HUES6 (cell line): ENCODE measurements around the gene SYT17.

ENCODE experiments used
- H3K27ac ChIP-seq: 2 replicates; pipeline ENCODE4 v1.7.0; 2013; ENCODE audit warnings: low read depth, mild to moderate bottlenecking, low read length, inconsistent platforms
- H3K27me3 ChIP-seq: 2 replicates; pipeline ENCODE4 v1.6.1; 2013; ENCODE audit warnings: low read length; ENCODE audit not compliant: control insufficient read depth, insufficient read depth
- H3K36me3 ChIP-seq: 2 replicates; pipeline ENCODE4 v1.6.1; 2013; ENCODE audit warnings: low read length; ENCODE audit not compliant: control insufficient read depth, insufficient read depth
- H3K4me1 ChIP-seq: 2 replicates; pipeline ENCODE4 v1.6.1; 2013; ENCODE audit warnings: low read length; ENCODE audit not compliant: control insufficient read depth, insufficient read depth
- H3K4me3 ChIP-seq: 2 replicates; pipeline ENCODE4 v1.5.1; 2013; ENCODE audit warnings: low read depth, low read length
- H3K9ac ChIP-seq: one replicate; pipeline ENCODE4 v1.6.1; 2013; ENCODE audit warnings: mild to moderate bottlenecking, low read length
- H3K9me3 ChIP-seq: 2 replicates; pipeline ENCODE4 v1.6.1; 2013; ENCODE audit warnings: low read depth, low read length; ENCODE audit not compliant: control insufficient read depth, insufficient read depth

SYT17 gene

GRCh38 chr16:19265380-19265930 is 97.4 kb downstream of the SYT17 start:
- Histone ChIP-seq H3K4me3 (no peak overlapping the region), H3K27me3 (no peaks in the 10 kb centered on the region), H3K36me3 (no peaks in the 10 kb centered on the region), H3K9ac (no peak overlapping the region), H3K27ac (no peak overlapping the region), H3K9me3 (peaks cover 10% of the 10 kb centered on the region; the same call in 1 of the 2 replicates), H3K4me1 (no peaks in the 10 kb centered on the region)

- peaks cover 10% of the 10 kb centered on the region; the same call in 1 of the 2 replicates for H3K9me3 ChIP-seq
- no peaks in the 10 kb centered on the region for H3K36me3 ChIP-seq
- no peak overlapping the region for H3K9ac ChIP-seq
- H3K4me1 ChIP-seq: no peaks in the 10 kb centered on the region
- H3K27me3 ChIP-seq: no peaks in the 10 kb centered on the region
- H3K27ac ChIP-seq: no peak overlapping the region
- no peak overlapping the region for H3K4me3 ChIP-seq
These were observed 98.7 kb downstream of the SYT17 start for GRCh38 chr16:19266774-19267173.

GRCh38 chr16:19269098-19269497 is 101.1 kb downstream of the SYT17 start:
- H3K27me3 ChIP-seq: no peaks in the 10 kb centered on the region
- H3K9ac ChIP-seq: no peak overlapping the region
- H3K4me1 ChIP-seq: no peaks in the 10 kb centered on the region
- no peak overlapping the region for H3K4me3 ChIP-seq
- no peaks in the 10 kb centered on the region for H3K36me3 ChIP-seq
- peaks cover 6% of the 10 kb centered on the region; the same call in 1 of the 2 replicates for H3K9me3 ChIP-seq
- no peak overlapping the region for H3K27ac ChIP-seq

GRCh38 chr16:19274165-19274797 is 106.2 kb downstream of the SYT17 start:
- Histone ChIP-seq H3K9me3 (0 out of 2 replicates have a peak, but pooled peaks cover 5% of the 10 kb centered on the region), H3K36me3 (no peaks in the 10 kb centered on the region), H3K27me3 (no peaks in the 10 kb centered on the region)

GRCh38 chr16:19278403-19278802 is 110.4 kb downstream of the SYT17 start:
- Histone ChIP-seq H3K27ac (no peak overlapping the region), H3K4me1 (no peaks in the 10 kb centered on the region), H3K9me3 (0 out of 2 replicates have a peak, but pooled peaks cover 5% of the 10 kb centered on the region), H3K36me3 (no peaks in the 10 kb centered on the region), H3K9ac (no peak overlapping the region), H3K4me3 (no peak overlapping the region), H3K27me3 (no peaks in the 10 kb centered on the region)

More at GRCh38 chr16:19274165-19274797, 106.2 kb downstream of the SYT17 start:
- Histone ChIP-seq H3K4me1 (no peaks in the 10 kb centered on the region), H3K4me3 (no peak overlapping the region), H3K9ac (no peak overlapping the region), H3K27ac (no peak overlapping the region)

GRCh38 chr16:19281246-19281645 is 113.2 kb downstream of the SYT17 start:
- no peaks in the 10 kb centered on the region for H3K36me3 ChIP-seq
- no peaks in the 10 kb centered on the region for H3K4me1 ChIP-seq
- no peak overlapping the region for H3K9ac ChIP-seq
- H3K9me3 ChIP-seq: 0 out of 2 replicates have a peak, but pooled peaks cover 5% of the 10 kb centered on the region
- H3K27ac ChIP-seq: no peak overlapping the region
- H3K4me3 ChIP-seq: no peak overlapping the region
- H3K27me3 ChIP-seq: no peaks in the 10 kb centered on the region

GRCh38 chr16:19282101-19282500 is 114.1 kb downstream of the SYT17 start:
- Histone ChIP-seq H3K27ac (no peak overlapping the region), H3K36me3 (no peaks in the 10 kb centered on the region), H3K4me1 (no peaks in the 10 kb centered on the region), H3K27me3 (no peaks in the 10 kb centered on the region), H3K9me3 (peaks cover 6% of the 10 kb centered on the region; the same call in 1 of the 2 replicates), H3K9ac (no peak overlapping the region), H3K4me3 (no peak overlapping the region)

- Histone ChIP-seq H3K9ac (no peak overlapping the region), H3K36me3 (no peaks in the 10 kb centered on the region), H3K27ac (no peak overlapping the region)
These were observed 115.6 kb downstream of the SYT17 start for GRCh38 chr16:19283637-19284036.

GRCh38 chr16:19284207-19284606 is 116.2 kb downstream of the SYT17 start:
- Histone ChIP-seq H3K9me3 (peaks cover 5% of the 10 kb centered on the region; the same call in 1 of the 2 replicates), H3K36me3 (no peaks in the 10 kb centered on the region), H3K9ac (no peak overlapping the region), H3K27me3 (no peaks in the 10 kb centered on the region), H3K4me1 (peaks cover 11% of the 10 kb centered on the region), H3K27ac (no peak overlapping the region), H3K4me3 (no peak overlapping the region)

More at GRCh38 chr16:19283637-19284036, 115.6 kb downstream of the SYT17 start:
- peaks cover 5% of the 10 kb centered on the region; the same call in 1 of the 2 replicates for H3K9me3 ChIP-seq
- peaks cover 11% of the 10 kb centered on the region for H3K4me1 ChIP-seq
- no peak overlapping the region for H3K4me3 ChIP-seq
- no peaks in the 10 kb centered on the region for H3K27me3 ChIP-seq

- Histone ChIP-seq H3K36me3 (no peaks in the 10 kb centered on the region), H3K4me3 (no peak within 1 kb of the TSS), H3K9me3 (peaks cover 5% of the 10 kb centered on the region; the same call in 1 of the 2 replicates), H3K4me1 (peaks cover 21% of the 10 kb centered on the region), H3K27ac (no peak within 1 kb of the TSS), H3K27me3 (no peaks in the 10 kb centered on the region), H3K9ac (no peak within 1 kb of the TSS)
These were observed 117.4 kb downstream of the SYT17 start, which contains the start of gene CLEC19A for GRCh38 chr16:19285431-19285830. Gene CLEC19A, plus strand, starts transcription at chr16:19285731. Its CDS starts 121 bp downstream, at chr16:19285852.

- H3K9me3 ChIP-seq: peaks cover 5% of the 10 kb centered on the region; the same call in 1 of the 2 replicates
- H3K36me3 ChIP-seq: no peaks in the 10 kb centered on the region
- no peak overlapping the region for H3K4me3 ChIP-seq
- H3K27me3 ChIP-seq: no peaks in the 10 kb centered on the region
- H3K9ac ChIP-seq: no peak overlapping the region
- H3K27ac ChIP-seq: no peak overlapping the region
- H3K4me1 ChIP-seq: peaks cover 34% of the 10 kb centered on the region
These were observed 118.8 kb downstream of the SYT17 start for GRCh38 chr16:19286827-19287226.
